ENCODE results near the gene TIGD6. TPM values are rescaled to one million over a fixed set of nuclear protein-coding genes. Genes with fewer than 3 reads are reported as not detected.

TIGD6 gene
- total and polyA plus RNA-seq, 8 donors = 3.7 to 5.8 (median 4.4) TPM

GRCh38 chr5:150020249-150020648, 19.8 kb upstream of the TIGD6 start:
- Histone ChIP-seq H3K4me1 (peaks cover 4 to 16% of the 10 kb centered on the region in 2 donors), H3K9me3 (peaks cover 0 to 8% of the 10 kb centered on the region in 2 donors), H3K27ac (no peak overlapping the region), H3K27me3 (no peaks in the 10 kb centered on the region), H3K36me3 (peaks cover 0 to 98% of the 10 kb centered on the region in 2 donors), H3K4me3 (no peak overlapping the region)
- DNase-seq (no peak), ATAC-seq (no peak)
- intact Hi-C loops (cut with DNase I) = no loop called here
- no peak for TF ChIP-seq CTCF (IDR thresholded peaks at IDR 0.05)

DNA sequence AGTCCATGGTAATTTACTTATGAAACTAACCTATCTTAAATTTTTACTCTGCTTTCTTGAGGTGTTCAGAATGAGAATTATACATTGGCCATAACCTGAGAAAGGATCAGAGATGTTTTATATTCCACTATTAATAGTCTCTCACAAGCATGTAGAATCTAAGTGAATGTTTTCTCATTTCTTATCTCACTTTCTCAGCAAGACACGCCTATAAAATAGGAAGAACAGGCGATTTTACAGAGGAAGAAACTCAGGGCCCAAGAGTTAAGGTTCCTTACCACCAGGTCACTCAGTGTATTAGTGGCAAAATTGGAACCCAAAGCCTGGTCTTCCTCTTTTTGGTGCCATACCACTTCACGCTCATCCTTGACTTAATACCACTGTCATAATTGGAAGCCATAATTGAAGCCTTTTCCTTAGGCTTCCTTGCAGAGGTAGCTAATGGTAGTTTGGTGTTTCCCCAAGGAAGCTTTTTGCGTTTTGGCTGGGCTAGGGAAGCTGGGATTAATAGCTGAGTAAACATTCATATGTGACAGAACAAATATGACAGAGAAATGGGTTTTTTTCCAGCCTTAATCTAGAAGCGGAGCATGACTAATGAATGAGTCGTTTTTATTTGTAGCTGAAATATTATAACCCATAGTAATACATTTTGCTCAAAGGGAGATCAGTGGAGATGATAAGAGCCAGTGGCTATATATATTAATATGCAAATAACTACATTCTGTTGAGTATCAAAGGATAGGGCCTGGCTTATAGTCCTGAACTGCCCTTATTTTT, 17.0 kb upstream of the TIGD6 start:
- H3K36me3 ChIP-seq = peaks cover 0 to 98% of the 10 kb centered on the region in 2 donors
- TF ChIP-seq CTCF (IDR thresholded peaks at IDR 0.05) = no peak
- H3K27me3 ChIP-seq = no peaks in the 10 kb centered on the region
- peaks cover 4 to 9% of the 10 kb centered on the region in 2 donors for H3K4me1 ChIP-seq
- no peak overlapping the region for H3K4me3 ChIP-seq
- intact Hi-C loops (cut with DNase I) = no loop called here
- DNase-seq = no peak
- ATAC-seq = no peak
- H3K9me3 ChIP-seq = peaks cover 0 to 12% of the 10 kb centered on the region in 2 donors
- H3K27ac ChIP-seq = no peak overlapping the region

GRCh38 chr5:150016537-150016936, 16.1 kb upstream of the TIGD6 start:
- peaks cover 0 to 12% of the 10 kb centered on the region in 2 donors for H3K9me3 ChIP-seq
- no peaks in the 10 kb centered on the region for H3K27me3 ChIP-seq
- intact Hi-C loops (cut with DNase I) = no loop called here
- H3K36me3 ChIP-seq = peaks cover 0 to 98% of the 10 kb centered on the region in 2 donors
- DNase-seq (no peak), ATAC-seq (no peak)
- no peak for TF ChIP-seq CTCF (IDR thresholded peaks at IDR 0.05)
- H3K4me1 ChIP-seq = peaks cover 0 to 1% of the 10 kb centered on the region in 2 donors
- no peak overlapping the region for H3K4me3 ChIP-seq
- H3K27ac ChIP-seq = no peak overlapping the region

DNA sequence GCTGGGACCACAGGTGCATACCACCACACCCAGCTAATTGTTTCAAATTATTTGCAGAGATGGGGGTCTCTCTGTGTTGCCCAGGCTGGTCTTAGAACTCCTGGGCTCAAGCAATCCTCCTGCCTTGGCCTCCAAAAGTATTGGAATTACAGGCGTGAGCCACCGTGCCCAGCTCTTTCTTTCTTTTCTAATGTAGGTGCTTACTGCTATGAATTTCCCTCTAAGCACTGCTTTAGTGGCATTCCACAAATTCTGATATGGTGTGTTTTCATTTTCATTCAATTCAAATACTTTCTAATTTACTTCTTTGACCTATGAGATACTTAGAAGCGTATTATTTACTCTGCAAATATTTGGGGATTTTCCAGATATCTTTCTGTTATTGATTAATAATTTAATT, 15.0 kb upstream of the TIGD6 start:
- Histone ChIP-seq H3K36me3 (peaks cover 0 to 98% of the 10 kb centered on the region in 2 donors), H3K4me1 (no peaks in the 10 kb centered on the region), H3K4me3 (no peak overlapping the region), H3K27me3 (no peaks in the 10 kb centered on the region), H3K9me3 (peaks cover 0 to 12% of the 10 kb centered on the region in 2 donors), H3K27ac (no peak overlapping the region)
- ATAC-seq = no peak
- DNase-seq = no peak
- no peak for TF ChIP-seq CTCF (IDR thresholded peaks at IDR 0.05)
- intact Hi-C loops (cut with DNase I) = no loop called here

DNA sequence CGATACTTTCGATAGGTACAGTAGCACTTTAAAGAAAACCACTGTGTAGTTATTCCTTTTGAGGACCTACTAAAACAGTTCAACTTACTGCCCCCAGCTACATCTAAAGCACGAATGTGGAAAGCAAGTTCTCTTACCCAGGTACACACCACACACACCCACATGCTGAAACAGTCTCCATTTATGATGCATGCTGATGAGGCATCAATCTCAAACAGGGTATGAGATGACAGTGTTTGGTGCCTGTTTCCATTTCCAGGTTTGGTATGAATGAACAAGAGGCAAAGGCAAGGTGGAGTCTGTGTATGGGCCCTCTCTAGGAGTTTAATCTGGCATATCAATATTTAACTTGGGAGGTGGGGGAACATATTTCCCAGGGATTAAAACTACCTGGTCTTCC, 14.0 kb upstream of the TIGD6 start:
- H3K9me3 ChIP-seq = peaks cover 0 to 12% of the 10 kb centered on the region in 2 donors
- peaks cover 0 to 98% of the 10 kb centered on the region in 2 donors for H3K36me3 ChIP-seq
- DNase-seq (no peak), ATAC-seq (no peak)
- no peak overlapping the region for H3K27ac ChIP-seq
- H3K27me3 ChIP-seq = no peaks in the 10 kb centered on the region
- intact Hi-C loops (cut with DNase I) = no loop called here
- H3K4me3 ChIP-seq = no peak overlapping the region
- no peak for TF ChIP-seq CTCF (IDR thresholded peaks at IDR 0.05)
- no peaks in the 10 kb centered on the region for H3K4me1 ChIP-seq
